ENCODE data around the gene VPS51. TPM values are rescaled to one million over a fixed set of nuclear protein-coding genes. Genes with fewer than 3 reads are reported as not detected.

Gene VPS51
- total and polyA plus RNA-seq, 2 of the 4 experiments (the other 2 are of a cell fraction), result 56.3 to 113 TPM

DNA sequence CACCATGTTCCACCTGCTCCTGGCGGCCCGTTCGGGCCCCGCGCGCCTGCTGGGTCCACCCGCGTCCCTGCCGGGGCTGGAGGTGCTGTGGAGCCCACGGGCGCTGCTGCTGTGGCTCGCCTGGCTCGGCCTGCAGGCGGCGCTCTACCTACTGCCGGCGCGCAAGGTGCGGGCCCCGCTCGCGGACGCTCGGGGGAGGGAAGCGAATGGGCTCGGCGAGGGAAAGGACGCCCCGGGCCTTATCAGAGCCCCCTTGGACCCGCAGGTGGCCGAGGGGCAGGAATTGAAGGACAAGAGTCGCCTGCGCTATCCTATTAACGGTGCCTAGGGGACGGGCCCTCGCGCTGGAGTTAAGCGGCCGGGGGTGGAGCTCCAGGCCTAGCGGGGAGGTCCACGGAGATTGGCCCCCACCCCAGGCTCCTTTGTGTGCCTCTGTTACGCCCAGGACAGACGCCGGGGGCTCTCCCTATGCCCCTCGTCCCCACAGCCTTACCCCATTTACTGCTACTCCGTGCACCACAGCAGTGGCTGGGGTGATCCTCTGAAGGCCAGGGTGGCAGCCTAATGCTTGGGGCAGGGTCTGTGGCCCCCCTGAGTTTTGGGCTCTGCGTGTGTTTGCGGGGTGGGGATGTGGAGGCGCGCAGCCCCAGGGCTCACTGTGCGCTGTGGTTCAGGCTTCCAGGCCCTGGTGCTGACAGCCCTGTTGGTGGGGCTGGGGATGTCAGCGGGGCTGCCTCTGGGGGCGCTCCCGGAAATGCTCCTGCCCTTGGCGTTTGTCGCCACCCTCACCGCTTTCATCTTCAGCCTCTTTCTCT is 16.7 kb downstream of the VPS51 start:
- peak overlapping the region; percentile 13; the same call in 1 of the 2 replicates for H2AK5ac ChIP-seq (ENCODE audit: low read depth, low read length)
- H3K27ac ChIP-seq (ENCODE audit: insufficient read depth, low read length), result no peak overlapping the region
- H3K4me3 ChIP-seq (ENCODE audit: insufficient read depth, low read depth, low read length), result peak overlapping the region; percentile 43
- peaks cover 0 to 29% of the 10 kb centered on the region in 2 experiments for H3K79me1 ChIP-seq (ENCODE audit: low read depth in 1 of 2, low read length in 2 of 2)
- intact Hi-C loops (cut with micrococcal nuclease), result loop anchor here (5.0 kb wide), 1 partner anchor 140 kb away; no protein-coding TSS in a partner anchor
- H3K36me3 ChIP-seq (ENCODE audit: control insufficient read depth, insufficient read depth, low read length), result peaks cover 9% of the 10 kb centered on the region
- peak overlapping the region; percentile 72 for H4K5ac ChIP-seq (ENCODE audit: low read depth, low read length)
- H2AK9ac ChIP-seq (replicated peaks; ENCODE audit: low read depth, low read length, poor library complexity), result peak overlapping the region; percentile 92
- H4K91ac ChIP-seq (ENCODE audit: insufficient read depth, low read depth, low read length), result no peak overlapping the region; the same call in 1 of the 2 replicates
- ATAC-seq (ENCODE audit: low read depth) (peak; percentile 44), DNase-seq (peak; percentile 27)
- no TSS peak for BruUV-seq (replicated peaks)
- ChIA-PET CTCF (interaction anchor here (1.0 to 3.5 kb wide), 2 partner anchors 14 to 72 kb away, joined by 3 to 15 read pairs; partner anchors contain the start of gene SAC3D1), POLR2A (ENCODE audit: unreplicated experiment) (no interaction called here)
- no peak overlapping the region for H2BK15ac ChIP-seq (ENCODE audit: low read depth, low read length)
- H3K9ac ChIP-seq (ENCODE audit: low read depth, low read length), result peak overlapping the region; percentile 16; the same call in 1 of the 2 replicates
- H3K4ac ChIP-seq (ENCODE audit: low read depth, low read length), result peak overlapping the region; percentile 62
- H3K9me3 ChIP-seq (ENCODE audit: control insufficient read depth, insufficient read depth, low read length), result no peaks in the 10 kb centered on the region
- H3K23ac ChIP-seq (ENCODE audit: low read depth, low read length), result no peak overlapping the region
- no peaks in the 10 kb centered on the region for H3K27me3 ChIP-seq (ENCODE audit: control insufficient read depth, insufficient read depth, low read length)
- no peak overlapping the region for H3K56ac ChIP-seq (ENCODE audit: extremely low read depth, insufficient read depth, low read length)
- dilution Hi-C loops (cut with HindIII; ENCODE audit: low sequenced_read_pairs, unreplicated experiment), result no loop called here
- H4K8ac ChIP-seq (ENCODE audit: low read depth in 2 of 2, low read length in 2 of 2), result peak overlapping the region; percentile 5 to 88; a peak in 3 of 4 replicates
- WGBS, 2 experiments (ENCODE audit: extremely low coverage in 2 of 2, insufficient read length in 1 of 2), result 4% methylated on average over 34 of the region's 57 CpGs; no CpG with 5 or more reads in 1 of the 2 experiments
- 0 out of 2 replicates have a peak, but pooled peaks cover 2% of the 10 kb centered on the region for H3K9me1 ChIP-seq (ENCODE audit: insufficient read depth, low read length)
- peak overlapping the region; percentile 88 for H3K4me2 ChIP-seq (ENCODE audit: low read depth, low read length)
- H2BK5ac ChIP-seq (ENCODE audit: low read depth, low read length, poor library complexity, severe bottlenecking), result no peak overlapping the region
- in situ Hi-C loops (cut with MboI; ENCODE audit: low sequenced_read_pairs), result no loop called here
- H3K18ac ChIP-seq (ENCODE audit: low read depth, low read length), result no peak overlapping the region
- no peak overlapping the region for H2BK120ac ChIP-seq (ENCODE audit: low read depth, low read length)
- no peak overlapping the region for H2BK20ac ChIP-seq (ENCODE audit: low read depth, low read length)
- H3K14ac ChIP-seq (replicated peaks; ENCODE audit: low read depth, low read length), result 0 out of 2 replicates have a peak overlapping the region, but pooled peaks have one; percentile 45
- H4K20me1 ChIP-seq (ENCODE audit: insufficient read depth, low read length), result peaks cover 11% of the 10 kb centered on the region; the same call in 1 of the 2 replicates
- peak overlapping the region; percentile 95 for H2AFZ ChIP-seq (replicated peaks; ENCODE audit: low read length, poor library complexity)
- peaks cover 20% of the 10 kb centered on the region for H3K4me1 ChIP-seq (ENCODE audit: control insufficient read depth, insufficient read depth, low read length)
- TF ChIP-seq BHLHE40 (IDR thresholded peaks at IDR 0.05; ENCODE audit: low read depth, low read length) (no peak), NFE2L2 (IDR thresholded peaks at IDR 0.05; ENCODE audit: low read depth, low read length) (no peak), POLR2A (IDR thresholded peaks at IDR 0.05; ENCODE audit: low read depth, low read length) (no peak), CEBPB (IDR thresholded peaks at IDR 0.05; ENCODE audit: low read depth, low read length) (no peak), MAZ (IDR thresholded peaks at IDR 0.05; ENCODE audit: borderline replicate concordance, low read depth, low read length) (peak; percentile 24; the same call in 1 of the 2 replicates), FOS (IDR thresholded peaks at IDR 0.05; ENCODE audit: low read depth, low read length) (no peak), MXI1 (IDR thresholded peaks at IDR 0.05; ENCODE audit: borderline replicate concordance, low read depth, low read length) (no peak), SMC3 (IDR thresholded peaks at IDR 0.05; ENCODE audit: low read depth, low read length) (no peak), RAD21 (IDR thresholded peaks at IDR 0.05; ENCODE audit: low read length) (peak; percentile 16; the same call in 1 of the 2 replicates), MAFK (IDR thresholded peaks at IDR 0.05; ENCODE audit: low read depth, low read length) (no peak)
- TF ChIP-seq, protein P1, sequence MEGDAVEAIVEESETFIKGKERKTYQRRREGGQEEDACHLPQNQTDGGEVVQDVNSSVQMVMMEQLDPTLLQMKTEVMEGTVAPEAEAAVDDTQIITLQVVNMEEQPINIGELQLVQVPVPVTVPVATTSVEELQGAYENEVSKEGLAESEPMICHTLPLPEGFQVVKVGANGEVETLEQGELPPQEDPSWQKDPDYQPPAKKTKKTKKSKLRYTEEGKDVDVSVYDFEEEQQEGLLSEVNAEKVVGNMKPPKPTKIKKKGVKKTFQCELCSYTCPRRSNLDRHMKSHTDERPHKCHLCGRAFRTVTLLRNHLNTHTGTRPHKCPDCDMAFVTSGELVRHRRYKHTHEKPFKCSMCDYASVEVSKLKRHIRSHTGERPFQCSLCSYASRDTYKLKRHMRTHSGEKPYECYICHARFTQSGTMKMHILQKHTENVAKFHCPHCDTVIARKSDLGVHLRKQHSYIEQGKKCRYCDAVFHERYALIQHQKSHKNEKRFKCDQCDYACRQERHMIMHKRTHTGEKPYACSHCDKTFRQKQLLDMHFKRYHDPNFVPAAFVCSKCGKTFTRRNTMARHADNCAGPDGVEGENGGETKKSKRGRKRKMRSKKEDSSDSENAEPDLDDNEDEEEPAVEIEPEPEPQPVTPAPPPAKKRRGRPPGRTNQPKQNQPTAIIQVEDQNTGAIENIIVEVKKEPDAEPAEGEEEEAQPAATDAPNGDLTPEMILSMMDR (conservative IDR thresholded peaks at IDR 0.05; ENCODE audit: low read depth, low read length), result peak; percentile 70
- TF ChIP-seq, protein P2, sequence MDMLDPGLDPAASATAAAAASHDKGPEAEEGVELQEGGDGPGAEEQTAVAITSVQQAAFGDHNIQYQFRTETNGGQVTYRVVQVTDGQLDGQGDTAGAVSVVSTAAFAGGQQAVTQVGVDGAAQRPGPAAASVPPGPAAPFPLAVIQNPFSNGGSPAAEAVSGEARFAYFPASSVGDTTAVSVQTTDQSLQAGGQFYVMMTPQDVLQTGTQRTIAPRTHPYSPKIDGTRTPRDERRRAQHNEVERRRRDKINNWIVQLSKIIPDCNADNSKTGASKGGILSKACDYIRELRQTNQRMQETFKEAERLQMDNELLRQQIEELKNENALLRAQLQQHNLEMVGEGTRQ (IDR thresholded peaks at IDR 0.05; ENCODE audit: low read depth, low read length), result no peak

All from IMR-90 (cell line).